ENCODE measurements around the gene TAX1BP1.

The TAX1BP1 gene

GRCh38 chr7:27756298-27756697 lies 16.3 kb downstream of the TAX1BP1 start:
- no peaks in the 10 kb centered on the region for H3K27me3 ChIP-seq (ENCODE audit: insufficient read depth, low read length, poor library complexity)
- H2AK5ac ChIP-seq (ENCODE audit: low read length): no peak overlapping the region
- H3K23ac ChIP-seq (ENCODE audit: low read length): no peak overlapping the region
- no peak overlapping the region for H3K4ac ChIP-seq (ENCODE audit: low read depth, low read length)
- no peaks in the 10 kb centered on the region for H3K79me2 ChIP-seq (ENCODE audit: control insufficient read depth, insufficient read depth, low read length)
- no peak for DNase-seq
- no peak overlapping the region for H3K9ac ChIP-seq (ENCODE audit: low read length)
- H2BK120ac ChIP-seq (ENCODE audit: low read depth, low read length): no peak overlapping the region
- H3K56ac ChIP-seq (ENCODE audit: low read length): no peak overlapping the region
- H3K4me2 ChIP-seq (ENCODE audit: low read length): no peak overlapping the region
- no peak overlapping the region for H3K27ac ChIP-seq (ENCODE audit: low read depth, low read length)
- H2BK15ac ChIP-seq (replicated peaks; ENCODE audit: low read depth): no peak overlapping the region
- H3K4me1 ChIP-seq (ENCODE audit: control insufficient read depth, low read depth, low read length): no peaks in the 10 kb centered on the region
- H3K36me3 ChIP-seq (ENCODE audit: control insufficient read depth, insufficient read depth, low read length): no peaks in the 10 kb centered on the region
- H3K4me3 ChIP-seq (ENCODE audit: low read length): no peak overlapping the region
- no peaks in the 10 kb centered on the region for H3K79me1 ChIP-seq (ENCODE audit: low read length)
- H3K18ac ChIP-seq (ENCODE audit: low read length): no peak overlapping the region
- no peak overlapping the region for H4K8ac ChIP-seq (ENCODE audit: low read depth, low read length)
- H2BK5ac ChIP-seq (ENCODE audit: low read length): no peak overlapping the region
- no peak overlapping the region for H4K5ac ChIP-seq (ENCODE audit: low read length)

GRCh38 chr7:27759491-27759890 lies 19.5 kb downstream of the TAX1BP1 start:
- no peak overlapping the region for H2AK5ac ChIP-seq (ENCODE audit: low read length)
- no peaks in the 10 kb centered on the region for H3K36me3 ChIP-seq (ENCODE audit: control insufficient read depth, insufficient read depth, low read length)
- no peak for DNase-seq
- no peak overlapping the region for H3K23ac ChIP-seq (ENCODE audit: low read length)
- H4K8ac ChIP-seq (ENCODE audit: low read depth, low read length): no peak overlapping the region
- H3K4ac ChIP-seq (ENCODE audit: low read depth, low read length): no peak overlapping the region
- no peak overlapping the region for H3K18ac ChIP-seq (ENCODE audit: low read length)
- H2BK15ac ChIP-seq (replicated peaks; ENCODE audit: low read depth): no peak overlapping the region
- H3K27ac ChIP-seq (ENCODE audit: low read depth, low read length): no peak overlapping the region
- no peaks in the 10 kb centered on the region for H3K79me2 ChIP-seq (ENCODE audit: control insufficient read depth, insufficient read depth, low read length)
- H3K4me2 ChIP-seq (ENCODE audit: low read length): no peak overlapping the region
- H2BK5ac ChIP-seq (ENCODE audit: low read length): no peak overlapping the region
- H3K56ac ChIP-seq (ENCODE audit: low read length): no peak overlapping the region
- WGBS (ENCODE audit: extremely low coverage, insufficient coverage, low lambda C conversion rate): no CpG with 5 or more reads among the region's 1 CpG
- no peaks in the 10 kb centered on the region for H3K27me3 ChIP-seq (ENCODE audit: insufficient read depth, low read length, poor library complexity)
- H3K9ac ChIP-seq (ENCODE audit: low read length): no peak overlapping the region
- no peak overlapping the region for H4K5ac ChIP-seq (ENCODE audit: low read length)
- no peak overlapping the region for H2BK120ac ChIP-seq (ENCODE audit: low read depth, low read length)
- no peak overlapping the region for H3K4me3 ChIP-seq (ENCODE audit: low read length)
- H3K4me1 ChIP-seq (ENCODE audit: control insufficient read depth, low read depth, low read length): no peaks in the 10 kb centered on the region
- no peaks in the 10 kb centered on the region for H3K79me1 ChIP-seq (ENCODE audit: low read length)

GRCh38 chr7:27762062-27762461 lies 22.1 kb downstream of the TAX1BP1 start:
- Histone ChIP-seq H2BK120ac (ENCODE audit: low read depth, low read length) (no peak overlapping the region), H3K4me3 (ENCODE audit: low read length) (no peak overlapping the region), H3K79me2 (ENCODE audit: control insufficient read depth, insufficient read depth, low read length) (no peaks in the 10 kb centered on the region), H3K79me1 (ENCODE audit: low read length) (no peaks in the 10 kb centered on the region), H3K36me3 (ENCODE audit: control insufficient read depth, insufficient read depth, low read length) (no peaks in the 10 kb centered on the region), H4K5ac (ENCODE audit: low read length) (no peak overlapping the region), H3K4me2 (ENCODE audit: low read length) (no peak overlapping the region), H3K9ac (ENCODE audit: low read length) (no peak overlapping the region), H4K8ac (ENCODE audit: low read depth, low read length) (no peak overlapping the region), H3K18ac (ENCODE audit: low read length) (no peak overlapping the region), H3K27ac (ENCODE audit: low read depth, low read length) (no peak overlapping the region), H2BK5ac (ENCODE audit: low read length) (no peak overlapping the region), H3K27me3 (ENCODE audit: insufficient read depth, low read length, poor library complexity) (no peaks in the 10 kb centered on the region), H3K56ac (ENCODE audit: low read length) (no peak overlapping the region), H3K23ac (ENCODE audit: low read length) (no peak overlapping the region), H2AK5ac (ENCODE audit: low read length) (no peak overlapping the region), H3K4ac (ENCODE audit: low read depth, low read length) (no peak overlapping the region), H2BK15ac (replicated peaks; ENCODE audit: low read depth) (no peak overlapping the region), H3K4me1 (ENCODE audit: control insufficient read depth, low read depth, low read length) (no peaks in the 10 kb centered on the region)
- WGBS (ENCODE audit: extremely low coverage, insufficient coverage, low lambda C conversion rate): 100% methylated on average over 1 of the region's 1 CpG
- DNase-seq: no peak

GRCh38 chr7:27763983-27764508 lies 24.1 kb downstream of the TAX1BP1 start:
- Histone ChIP-seq H3K36me3 (ENCODE audit: control insufficient read depth, insufficient read depth, low read length) (no peaks in the 10 kb centered on the region), H3K27me3 (ENCODE audit: insufficient read depth, low read length, poor library complexity) (no peaks in the 10 kb centered on the region), H3K27ac (ENCODE audit: low read depth, low read length) (no peak overlapping the region), H2BK5ac (ENCODE audit: low read length) (no peak overlapping the region), H3K79me1 (ENCODE audit: low read length) (no peaks in the 10 kb centered on the region), H3K23ac (ENCODE audit: low read length) (no peak overlapping the region), H3K4me3 (ENCODE audit: low read length) (no peak overlapping the region), H3K18ac (ENCODE audit: low read length) (no peak overlapping the region), H2BK120ac (ENCODE audit: low read depth, low read length) (no peak overlapping the region), H3K9ac (ENCODE audit: low read length) (no peak overlapping the region), H3K4ac (ENCODE audit: low read depth, low read length) (no peak overlapping the region), H3K79me2 (ENCODE audit: control insufficient read depth, insufficient read depth, low read length) (no peaks in the 10 kb centered on the region), H4K5ac (ENCODE audit: low read length) (no peak overlapping the region), H4K8ac (ENCODE audit: low read depth, low read length) (no peak overlapping the region), H3K56ac (ENCODE audit: low read length) (no peak overlapping the region), H3K4me1 (ENCODE audit: control insufficient read depth, low read depth, low read length) (no peaks in the 10 kb centered on the region), H2AK5ac (ENCODE audit: low read length) (no peak overlapping the region), H2BK15ac (replicated peaks; ENCODE audit: low read depth) (no peak overlapping the region), H3K4me2 (ENCODE audit: low read length) (no peak overlapping the region)
- DNase-seq: no peak
- WGBS (ENCODE audit: extremely low coverage, insufficient coverage, low lambda C conversion rate): no CpG with 5 or more reads among the region's 2 CpGs

GRCh38 chr7:27765841-27766240 lies 25.9 kb downstream of the TAX1BP1 start:
- Histone ChIP-seq H3K4me3 (ENCODE audit: low read length) (no peak overlapping the region), H2BK120ac (ENCODE audit: low read depth, low read length) (no peak overlapping the region), H2BK15ac (replicated peaks; ENCODE audit: low read depth) (no peak overlapping the region), H3K27me3 (ENCODE audit: insufficient read depth, low read length, poor library complexity) (no peaks in the 10 kb centered on the region), H3K27ac (ENCODE audit: low read depth, low read length) (no peak overlapping the region), H3K56ac (ENCODE audit: low read length) (no peak overlapping the region), H3K9ac (ENCODE audit: low read length) (no peak overlapping the region), H2BK5ac (ENCODE audit: low read length) (no peak overlapping the region), H3K4me2 (ENCODE audit: low read length) (no peak overlapping the region), H4K5ac (ENCODE audit: low read length) (no peak overlapping the region), H3K4me1 (ENCODE audit: control insufficient read depth, low read depth, low read length) (no peaks in the 10 kb centered on the region), H3K18ac (ENCODE audit: low read length) (no peak overlapping the region), H2AK5ac (ENCODE audit: low read length) (no peak overlapping the region), H3K79me1 (ENCODE audit: low read length) (no peaks in the 10 kb centered on the region), H4K8ac (ENCODE audit: low read depth, low read length) (no peak overlapping the region), H3K23ac (ENCODE audit: low read length) (no peak overlapping the region), H3K79me2 (ENCODE audit: control insufficient read depth, insufficient read depth, low read length) (no peaks in the 10 kb centered on the region), H3K4ac (ENCODE audit: low read depth, low read length) (no peak overlapping the region), H3K36me3 (ENCODE audit: control insufficient read depth, insufficient read depth, low read length) (no peaks in the 10 kb centered on the region)
- no peak for DNase-seq
- WGBS (ENCODE audit: extremely low coverage, insufficient coverage, low lambda C conversion rate): no CpG with 5 or more reads among the region's 11 CpGs

GRCh38 chr7:27767374-27767773 lies 27.4 kb downstream of the TAX1BP1 start:
- H3K79me2 ChIP-seq (ENCODE audit: control insufficient read depth, insufficient read depth, low read length): no peaks in the 10 kb centered on the region
- H3K27ac ChIP-seq (ENCODE audit: low read depth, low read length): no peak overlapping the region
- no peak overlapping the region for H4K8ac ChIP-seq (ENCODE audit: low read depth, low read length)

More at GRCh38 chr7:27767374-27767773, 27.4 kb downstream of the TAX1BP1 start:
- Histone ChIP-seq H3K4ac (ENCODE audit: low read depth, low read length) (no peak overlapping the region), H3K27me3 (ENCODE audit: insufficient read depth, low read length, poor library complexity) (no peaks in the 10 kb centered on the region), H3K4me1 (ENCODE audit: control insufficient read depth, low read depth, low read length) (no peaks in the 10 kb centered on the region), H3K56ac (ENCODE audit: low read length) (no peak overlapping the region), H3K36me3 (ENCODE audit: control insufficient read depth, insufficient read depth, low read length) (no peaks in the 10 kb centered on the region), H3K79me1 (ENCODE audit: low read length) (no peaks in the 10 kb centered on the region), H3K4me2 (ENCODE audit: low read length) (no peak overlapping the region), H2AK5ac (ENCODE audit: low read length) (no peak overlapping the region), H3K18ac (ENCODE audit: low read length) (no peak overlapping the region), H4K5ac (ENCODE audit: low read length) (no peak overlapping the region), H3K4me3 (ENCODE audit: low read length) (no peak overlapping the region), H3K9ac (ENCODE audit: low read length) (no peak overlapping the region), H2BK120ac (ENCODE audit: low read depth, low read length) (no peak overlapping the region), H2BK15ac (replicated peaks; ENCODE audit: low read depth) (no peak overlapping the region), H2BK5ac (ENCODE audit: low read length) (no peak overlapping the region), H3K23ac (ENCODE audit: low read length) (no peak overlapping the region)
- DNase-seq: no peak

All from mesendoderm (in vitro differentiated cells).